Raji (cell line): ENCODE data around the gene SLC23A1.
A peak's percentile ranks its signal among the peaks of the same experiment; 100 is the strongest.

Experiments used
- POLR2A ChIP-seq: IDR thresholded peaks from 2 replicates; pipeline ENCODE4 v1.6.1; 2011; ENCODE audit warnings: low read depth, low read length, control low read depth; ENCODE audit not compliant: insufficient read depth

SLC23A1 gene

DNA sequence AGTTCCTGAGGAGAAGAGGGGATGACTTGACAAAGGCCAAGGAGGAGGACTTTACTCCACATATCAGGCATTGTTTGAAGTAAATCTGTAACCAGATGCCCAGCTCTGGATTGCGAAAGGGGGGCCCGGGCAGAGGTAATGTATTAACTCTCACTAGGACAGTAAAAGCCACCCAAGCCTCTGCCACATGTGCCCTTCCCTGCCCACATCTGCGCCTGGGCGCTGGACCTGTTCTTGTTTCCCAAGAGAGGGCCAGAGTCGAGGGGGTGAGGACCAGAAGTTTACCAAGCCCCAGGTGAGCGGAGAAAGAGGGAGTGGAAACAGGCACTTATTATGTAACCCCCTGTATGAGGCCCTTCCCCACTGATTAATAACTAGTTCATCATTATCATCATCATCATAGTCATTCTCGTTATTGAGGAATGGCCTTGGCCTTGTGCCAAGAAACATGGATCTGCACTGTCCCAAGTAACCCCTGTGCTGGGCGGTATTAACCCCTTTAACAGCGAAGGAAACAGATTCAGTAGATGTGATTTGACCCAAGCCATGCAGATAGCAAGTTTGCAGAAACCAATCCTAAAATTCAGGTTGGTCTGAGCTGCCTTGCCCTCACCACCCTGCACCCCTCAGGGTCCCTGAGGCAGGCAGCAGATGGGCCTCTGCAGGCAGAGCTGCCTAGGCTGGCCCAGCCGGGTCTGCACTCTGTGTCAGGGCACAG is at the start of gene SLC23A1:
Gene SLC23A1 (minus strand): TSS at position 23 of the 718 bp plus-strand sequence. CDS start 44 bp downstream, outside the sequence.
- TF ChIP-seq POLR2A: peak; percentile 33; the same call in 1 of the 2 replicates

DNA sequence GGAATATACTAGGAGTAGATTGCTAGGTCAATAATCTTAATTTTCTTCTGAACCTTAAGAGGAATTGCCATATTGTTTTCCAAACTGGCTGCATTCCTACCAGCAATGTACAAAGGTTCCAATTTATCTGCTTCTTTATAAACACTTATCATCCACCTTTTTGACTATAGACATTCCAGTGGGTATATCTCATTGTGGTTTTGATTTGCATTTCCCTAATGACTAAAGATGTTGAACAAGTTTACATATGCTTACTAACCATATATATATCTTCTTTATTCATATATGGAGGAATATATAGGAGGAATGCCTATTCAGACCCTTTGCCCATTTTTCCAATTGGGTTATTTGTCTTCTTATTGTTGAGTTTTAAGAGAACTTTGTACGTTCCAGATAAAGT is 48.6 kb upstream of the SLC23A1 start:
- TF ChIP-seq POLR2A: no peak

DNA sequence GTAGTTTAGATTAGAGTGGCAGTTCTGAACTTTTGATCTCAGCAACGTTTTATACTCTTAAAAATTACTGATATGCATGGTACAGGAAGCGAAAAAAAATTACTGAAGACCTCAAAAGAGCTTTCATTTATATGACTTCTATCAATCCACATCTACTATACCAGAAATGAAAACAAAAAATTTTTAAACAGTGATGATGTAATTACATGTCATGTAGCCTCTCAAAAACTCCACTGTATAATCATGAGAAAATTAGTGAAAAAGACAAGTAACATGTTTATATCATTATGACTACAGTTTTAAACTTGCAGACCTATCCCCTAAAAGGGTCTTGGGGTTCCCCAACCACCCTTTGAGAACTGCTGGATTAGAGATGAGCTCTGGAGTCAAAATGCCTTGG is 46.9 kb upstream of the SLC23A1 start:
- TF ChIP-seq POLR2A: no peak

DNA sequence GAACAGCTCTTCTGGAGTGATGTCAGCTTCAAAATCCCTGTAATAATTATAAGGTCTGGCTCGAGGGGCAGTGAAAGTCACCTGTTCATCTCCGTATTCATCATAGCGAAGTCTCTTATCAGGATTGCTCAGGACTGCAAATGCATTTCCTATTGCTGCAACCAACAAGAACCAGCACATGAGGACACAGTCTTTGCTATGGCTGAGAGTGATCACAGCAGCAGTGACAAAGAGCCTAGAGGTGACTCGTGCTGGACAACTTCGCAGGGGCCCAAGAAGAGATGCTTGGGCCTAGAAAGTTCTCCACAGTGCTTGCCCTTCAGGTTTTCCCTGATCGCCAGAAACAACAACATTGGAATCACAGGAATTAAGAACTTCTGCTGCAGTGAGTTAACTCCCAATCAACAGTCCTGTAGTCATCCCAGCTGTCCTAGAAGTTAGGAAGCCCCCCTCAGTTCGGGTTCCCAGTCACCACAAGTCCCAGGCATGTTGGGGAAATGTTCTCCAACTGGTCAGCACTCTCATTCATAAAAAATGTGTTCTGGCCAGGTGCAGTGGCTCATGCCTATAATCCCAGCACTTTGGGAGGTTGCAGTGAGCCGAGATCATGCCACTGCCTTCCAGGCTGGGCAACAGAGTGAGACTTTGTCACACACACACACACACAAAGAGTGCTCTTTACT is 43.2 kb upstream of the SLC23A1 start:
- no peak for TF ChIP-seq POLR2A

DNA sequence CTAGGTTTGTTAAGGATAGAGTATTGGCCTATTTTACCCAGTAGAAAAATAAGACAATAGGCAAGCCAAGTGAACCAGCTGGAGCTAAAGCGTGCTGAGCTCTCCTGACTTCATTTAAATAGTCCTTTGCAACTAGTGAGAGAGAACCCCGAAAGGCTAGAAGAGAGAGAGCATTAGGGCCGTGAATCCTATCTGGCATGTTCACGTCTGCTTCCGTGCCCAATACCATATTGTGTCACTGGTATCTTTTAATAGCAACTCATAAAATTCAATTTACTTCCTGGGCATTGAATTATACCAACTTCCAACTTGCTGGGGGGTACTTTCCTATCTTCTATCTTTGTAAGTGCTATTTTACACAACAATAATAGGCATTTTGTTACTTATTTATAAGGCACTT is 42.4 kb upstream of the SLC23A1 start:
- no peak for TF ChIP-seq POLR2A

DNA sequence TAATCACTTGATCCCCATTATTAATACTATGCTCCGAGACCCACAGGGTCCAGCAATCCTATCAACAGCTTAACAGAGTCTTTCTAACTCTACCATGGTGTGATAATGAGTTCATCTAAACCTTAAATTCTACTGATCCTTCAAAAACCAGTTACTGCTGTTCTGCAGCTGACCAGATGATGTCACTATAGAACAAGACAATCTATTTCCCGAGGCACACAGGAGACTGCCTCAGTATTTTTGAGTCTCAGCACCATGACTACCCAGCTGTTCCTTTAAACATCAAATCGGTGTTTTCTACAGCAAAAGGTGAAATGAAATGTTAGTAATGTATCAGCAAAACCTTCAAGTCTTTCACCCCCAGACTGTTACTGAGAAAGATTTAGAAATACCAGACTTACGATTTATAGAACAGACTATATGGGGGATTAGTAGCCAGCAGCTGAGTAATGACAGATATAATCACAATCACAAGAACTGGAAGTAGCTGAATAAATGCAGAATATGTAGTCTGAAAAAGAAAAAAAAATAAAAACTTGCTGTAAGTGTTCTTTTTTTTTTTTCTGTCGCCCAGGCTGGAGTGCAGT is 39.3 kb upstream of the SLC23A1 start:
- TF ChIP-seq POLR2A: no peak

DNA sequence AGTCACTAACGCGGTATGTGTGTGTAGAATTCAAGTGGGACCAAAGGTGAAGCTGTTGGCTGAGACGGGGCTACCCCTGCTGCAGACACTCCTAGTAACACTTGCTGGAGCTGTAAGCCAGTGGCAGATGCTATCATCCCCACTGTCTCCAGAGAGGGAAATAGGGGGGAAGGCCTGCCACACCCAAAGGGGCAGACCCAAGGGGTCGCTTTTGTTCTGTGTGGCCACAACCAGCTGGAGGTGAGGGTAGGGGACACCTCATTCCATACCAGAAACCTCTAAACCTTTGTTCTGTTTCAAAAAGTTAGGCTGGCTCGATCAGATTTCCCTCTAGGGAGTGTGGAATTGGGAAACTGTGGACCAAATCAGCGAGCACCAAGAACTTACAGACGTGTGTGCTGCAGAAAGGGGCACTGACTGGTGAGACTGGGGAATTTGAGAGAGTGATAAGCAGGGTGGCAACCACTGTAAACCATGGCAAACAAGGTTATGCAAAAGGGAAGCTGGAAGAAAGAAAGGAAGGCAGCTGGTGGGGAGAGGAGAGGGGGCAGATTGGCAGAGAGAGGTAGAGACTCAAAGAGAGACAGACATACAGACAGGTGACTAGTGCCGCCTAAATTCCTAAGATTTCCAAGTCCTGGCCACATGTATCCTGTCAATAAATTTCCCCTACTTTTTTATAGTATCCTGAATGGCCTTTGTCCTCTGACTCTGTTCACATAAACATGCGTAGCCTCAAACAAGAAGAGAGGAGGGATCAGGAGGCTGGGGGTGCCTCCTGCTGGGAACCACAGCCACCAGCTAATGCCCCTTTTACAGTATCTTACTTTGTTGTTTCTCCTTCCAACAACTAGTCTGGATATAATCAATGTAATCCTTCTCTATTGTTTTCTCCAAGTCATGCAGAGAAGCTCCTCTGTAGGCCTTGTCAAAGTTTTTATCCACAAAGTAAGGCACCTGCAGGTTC is 36.4 kb upstream of the SLC23A1 start:
- no peak for TF ChIP-seq POLR2A

DNA sequence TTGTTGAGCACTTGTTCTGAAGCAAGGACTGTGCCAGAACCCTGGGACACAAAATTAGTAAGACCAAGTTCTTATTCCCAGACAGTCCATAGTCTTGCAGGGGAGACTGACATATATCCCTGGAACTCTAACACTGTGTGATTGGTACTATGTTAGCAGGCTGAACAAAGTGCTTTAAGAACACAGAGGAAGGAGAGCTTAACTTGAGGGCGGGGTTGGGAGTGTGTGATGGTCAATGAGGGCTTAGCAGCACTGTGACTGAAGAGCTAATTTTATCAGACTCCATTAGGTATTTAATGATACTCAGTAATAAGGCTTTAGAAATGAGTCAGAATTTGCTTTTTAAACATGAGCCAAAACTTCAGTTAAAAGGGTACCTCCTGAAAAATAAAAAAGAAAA is 35.7 kb upstream of the SLC23A1 start:
- TF ChIP-seq POLR2A: no peak

DNA sequence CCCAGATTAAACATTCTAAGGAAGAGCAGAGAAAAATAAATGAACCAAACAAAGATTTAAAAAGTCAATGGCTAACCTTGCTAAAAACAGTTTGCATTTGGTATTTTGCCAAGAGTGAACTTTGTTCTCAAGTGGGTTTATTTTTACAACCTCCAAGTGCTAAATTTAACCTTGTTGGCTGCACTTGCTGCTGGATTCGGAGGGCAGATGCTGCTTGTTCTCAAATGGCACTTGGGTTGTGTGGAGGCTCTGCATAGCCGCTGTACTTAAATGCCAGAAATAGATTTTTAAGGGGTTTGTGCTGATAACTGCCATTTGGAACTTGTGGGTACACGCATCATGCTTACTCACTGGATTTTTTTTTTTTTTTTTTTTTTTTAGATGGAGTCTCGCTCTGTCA is 34.1 kb upstream of the SLC23A1 start:
- no peak for TF ChIP-seq POLR2A

DNA sequence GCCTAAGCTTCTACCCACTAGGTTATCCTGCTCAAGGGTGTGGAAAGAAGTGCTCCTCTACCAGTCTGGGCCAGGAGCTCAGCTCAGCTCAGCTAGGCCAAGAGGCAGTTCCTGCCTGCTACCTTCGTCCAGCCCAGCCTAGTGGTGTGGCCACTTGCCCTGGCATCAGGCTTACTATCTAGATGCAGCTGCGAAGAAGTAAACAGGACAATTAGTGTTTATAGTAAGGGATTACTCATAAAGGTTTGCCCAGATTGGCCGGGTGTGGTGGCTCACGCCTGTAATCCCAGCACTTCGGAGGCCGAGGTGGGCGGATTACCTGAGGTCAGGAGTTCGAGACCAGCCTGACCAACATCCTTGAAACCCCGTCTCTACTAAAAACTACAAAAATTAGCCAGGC is 33.6 kb upstream of the SLC23A1 start:
- TF ChIP-seq POLR2A: no peak

DNA sequence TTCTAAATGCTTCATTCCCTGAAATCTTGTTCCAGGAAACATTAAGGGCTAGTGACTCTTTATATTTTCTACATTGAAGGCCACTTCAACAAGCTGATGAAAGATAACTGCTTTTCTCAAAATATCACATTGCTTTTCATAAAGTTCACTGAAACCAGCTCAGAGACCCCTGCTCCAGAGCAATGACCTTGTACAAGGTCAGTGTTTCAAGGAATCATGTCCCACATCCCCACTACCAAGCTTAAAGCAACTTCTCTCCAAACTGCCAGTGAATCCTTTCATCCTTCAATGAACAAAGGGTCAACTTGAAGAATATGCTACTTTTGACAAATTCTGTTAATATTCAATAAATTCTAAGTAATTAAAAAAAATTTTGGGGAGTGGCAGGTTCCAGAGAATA is 32.8 kb upstream of the SLC23A1 start:
- TF ChIP-seq POLR2A: no peak

DNA sequence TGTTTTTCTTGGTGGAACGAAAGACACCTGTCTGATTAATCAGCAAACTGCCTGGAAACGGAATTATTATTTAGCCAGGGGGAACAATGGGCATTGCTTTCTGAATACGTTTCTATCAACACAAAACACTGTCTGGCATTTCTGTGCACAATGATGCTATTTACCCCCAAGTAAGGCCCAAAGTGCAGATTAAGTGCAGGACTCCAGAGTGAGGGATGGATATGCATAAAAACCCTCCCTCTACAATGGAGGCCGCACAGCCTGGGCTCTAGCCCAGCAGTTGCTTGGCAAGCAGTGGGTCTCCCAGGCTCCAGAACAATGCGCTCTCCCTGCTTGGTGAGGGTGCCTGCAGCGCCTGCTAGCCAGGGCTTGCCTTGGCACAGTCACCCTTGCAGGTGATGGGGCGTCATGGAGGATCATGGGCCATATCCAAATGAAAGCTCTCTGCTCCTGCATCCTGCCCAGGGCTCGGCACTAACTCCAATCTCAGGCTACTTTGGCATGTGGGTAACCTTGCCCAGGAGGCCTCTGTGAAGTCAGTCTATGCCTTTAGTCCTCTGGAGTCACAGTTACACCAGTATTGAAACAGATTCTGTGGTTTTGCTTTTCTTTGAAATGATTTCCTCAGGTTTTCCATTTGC is 32.2 kb upstream of the SLC23A1 start:
- TF ChIP-seq POLR2A: no peak

DNA sequence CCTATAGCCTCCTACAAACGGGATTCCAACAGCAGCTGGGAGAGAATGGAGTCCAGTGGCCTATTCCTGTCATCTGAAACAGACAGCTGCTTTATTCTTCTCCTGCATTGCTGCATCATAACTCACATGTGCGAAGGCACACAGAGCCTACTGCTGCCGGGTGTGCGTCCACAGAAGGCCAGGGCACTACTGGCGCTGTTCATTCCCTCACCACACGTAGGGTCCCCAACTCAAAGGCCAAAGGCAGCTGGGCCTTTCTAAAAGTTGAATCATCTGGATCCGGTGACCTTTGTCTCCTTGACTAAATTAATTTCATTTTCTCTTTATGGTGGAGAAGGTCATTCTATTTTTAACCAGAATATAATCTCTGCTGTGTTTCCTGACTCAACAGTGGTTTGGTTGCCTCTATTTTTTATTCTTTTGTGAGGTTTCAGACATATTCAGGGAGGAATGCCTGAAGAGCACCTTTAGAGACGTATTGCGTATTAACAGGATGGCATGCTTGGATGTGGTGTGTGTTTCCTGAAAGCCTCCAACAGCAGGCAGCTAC is 31.6 kb upstream of the SLC23A1 start:
- TF ChIP-seq POLR2A: no peak

DNA sequence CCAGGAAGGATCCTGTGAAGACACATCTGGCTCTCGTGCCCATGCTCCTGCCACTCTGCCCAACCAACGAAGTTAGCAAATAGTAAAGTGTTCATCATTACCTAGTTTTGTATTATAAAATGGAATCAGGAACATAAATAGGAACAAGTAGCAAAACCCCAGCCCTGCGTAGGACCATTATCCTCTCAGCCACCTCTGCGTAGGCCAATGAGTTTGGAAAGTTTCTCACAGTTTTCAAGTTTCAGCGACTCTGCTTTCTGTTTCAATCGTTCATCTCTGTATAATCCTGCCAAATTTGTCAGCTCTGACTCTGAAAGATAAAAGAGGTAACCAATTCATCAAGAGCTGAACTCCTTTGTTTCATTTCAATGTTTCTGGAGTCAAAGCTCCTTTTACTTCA is 30.9 kb upstream of the SLC23A1 start:
- no peak for TF ChIP-seq POLR2A
